Prostate gland (tissue), 2 donors: ENCODE measurements around the gene OR4K17.

Experiments used
- POLR2A ChIP-seq: fragments of 450-650 bp; IDR thresholded peaks from one replicate; pipeline ENCODE4 v1.6.1; 2016; ENCODE audit warnings: antibody characterized with exemption, mild to moderate bottlenecking
- TF ChIP-seq, protein P1 (sequence below), 4 experiments: fragments of 200-600 bp in 2 of 4; fragments of 450-650 bp in 2 of 4; sonication (generic) in 2 of 4; IDR thresholded peaks; 1 replicate in 3 of 4; 2 replicates in 1 of 4; pipeline ENCODE4 v1.5.1; 2016 to 2019; ENCODE audit warnings: antibody characterized with exemption in 4 of 4, mild to moderate bottlenecking in 2 of 4, moderate library complexity in 2 of 4

DNA sequence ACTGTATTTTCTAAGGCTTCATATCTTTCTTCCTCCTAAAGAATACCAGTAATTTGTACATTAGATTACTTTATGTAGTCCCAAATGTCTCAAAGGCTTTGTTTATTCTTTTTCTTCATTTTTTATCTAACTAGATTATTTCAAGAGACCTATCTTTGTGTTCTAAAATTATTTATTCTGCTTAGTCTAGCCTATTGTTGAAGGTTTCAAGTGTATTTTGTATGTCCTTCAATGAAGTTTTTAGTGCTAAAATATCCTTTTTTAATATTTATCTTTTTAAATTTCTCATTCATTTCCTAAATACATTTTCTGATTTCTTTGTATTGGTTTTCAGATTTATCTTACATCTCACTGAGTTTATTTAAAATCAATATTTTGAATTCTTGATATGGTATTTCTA is 53.9 kb downstream of the OR4K17 start:
- no peak for TF ChIP-seq POLR2A
- TF ChIP-seq, protein P1, sequence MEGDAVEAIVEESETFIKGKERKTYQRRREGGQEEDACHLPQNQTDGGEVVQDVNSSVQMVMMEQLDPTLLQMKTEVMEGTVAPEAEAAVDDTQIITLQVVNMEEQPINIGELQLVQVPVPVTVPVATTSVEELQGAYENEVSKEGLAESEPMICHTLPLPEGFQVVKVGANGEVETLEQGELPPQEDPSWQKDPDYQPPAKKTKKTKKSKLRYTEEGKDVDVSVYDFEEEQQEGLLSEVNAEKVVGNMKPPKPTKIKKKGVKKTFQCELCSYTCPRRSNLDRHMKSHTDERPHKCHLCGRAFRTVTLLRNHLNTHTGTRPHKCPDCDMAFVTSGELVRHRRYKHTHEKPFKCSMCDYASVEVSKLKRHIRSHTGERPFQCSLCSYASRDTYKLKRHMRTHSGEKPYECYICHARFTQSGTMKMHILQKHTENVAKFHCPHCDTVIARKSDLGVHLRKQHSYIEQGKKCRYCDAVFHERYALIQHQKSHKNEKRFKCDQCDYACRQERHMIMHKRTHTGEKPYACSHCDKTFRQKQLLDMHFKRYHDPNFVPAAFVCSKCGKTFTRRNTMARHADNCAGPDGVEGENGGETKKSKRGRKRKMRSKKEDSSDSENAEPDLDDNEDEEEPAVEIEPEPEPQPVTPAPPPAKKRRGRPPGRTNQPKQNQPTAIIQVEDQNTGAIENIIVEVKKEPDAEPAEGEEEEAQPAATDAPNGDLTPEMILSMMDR (IDR thresholded peaks at IDR 0.05) = no peak
